Measurements from ENCODE around the gene LIN37. TPM values are rescaled to one million over a fixed set of nuclear protein-coding genes. Genes with fewer than 3 reads are reported as not detected.

Gene LIN37
- total RNA-seq, 6 experiments from 2014 or later = 3.2 to 8.2 (median 4.9) TPM

DNA sequence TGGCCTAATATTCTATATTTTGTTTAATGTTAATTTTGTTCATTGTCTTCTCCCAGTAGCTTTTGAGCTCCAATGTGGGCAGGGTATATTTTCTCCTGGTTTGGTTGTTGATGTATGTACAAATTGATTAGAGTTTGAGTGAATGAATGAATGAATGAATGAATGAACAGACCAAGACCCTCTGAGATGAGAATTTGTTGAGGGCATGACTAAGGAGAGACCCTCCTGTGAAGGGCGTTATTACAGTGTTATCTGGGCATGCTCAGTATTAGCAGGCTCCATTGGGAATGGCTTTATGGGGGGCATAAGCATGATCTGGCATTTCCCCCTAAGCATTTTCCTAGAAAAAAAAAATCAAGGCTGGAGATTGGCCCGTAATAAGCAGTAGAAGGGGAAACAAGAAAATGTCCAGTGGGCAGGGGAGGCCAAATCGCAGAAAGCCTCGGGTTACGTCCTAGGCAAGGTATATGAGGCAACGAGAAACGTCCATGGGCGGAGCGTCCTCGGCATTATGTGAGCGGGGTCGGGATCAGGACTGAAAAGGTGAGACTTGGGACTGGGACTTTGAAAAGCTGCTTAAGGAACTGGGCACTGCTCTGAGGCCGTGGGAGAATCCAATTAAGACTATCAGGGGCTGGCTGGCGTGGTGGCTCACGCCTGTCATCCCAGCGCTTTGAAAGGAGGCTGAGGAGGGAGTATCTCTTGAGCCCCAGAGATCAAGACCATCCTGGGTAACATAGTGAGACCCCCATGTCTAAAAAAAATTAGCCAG lies 26.1 kb downstream of the LIN37 start:
- peak overlapping the region; percentile 73 to 81 (median 78) for H3K4me3 ChIP-seq
- H3K36me3 ChIP-seq = no peaks in the 10 kb centered on the region
- no peaks in the 10 kb centered on the region for H3K4me1 ChIP-seq
- TF ChIP-seq, protein P1, sequence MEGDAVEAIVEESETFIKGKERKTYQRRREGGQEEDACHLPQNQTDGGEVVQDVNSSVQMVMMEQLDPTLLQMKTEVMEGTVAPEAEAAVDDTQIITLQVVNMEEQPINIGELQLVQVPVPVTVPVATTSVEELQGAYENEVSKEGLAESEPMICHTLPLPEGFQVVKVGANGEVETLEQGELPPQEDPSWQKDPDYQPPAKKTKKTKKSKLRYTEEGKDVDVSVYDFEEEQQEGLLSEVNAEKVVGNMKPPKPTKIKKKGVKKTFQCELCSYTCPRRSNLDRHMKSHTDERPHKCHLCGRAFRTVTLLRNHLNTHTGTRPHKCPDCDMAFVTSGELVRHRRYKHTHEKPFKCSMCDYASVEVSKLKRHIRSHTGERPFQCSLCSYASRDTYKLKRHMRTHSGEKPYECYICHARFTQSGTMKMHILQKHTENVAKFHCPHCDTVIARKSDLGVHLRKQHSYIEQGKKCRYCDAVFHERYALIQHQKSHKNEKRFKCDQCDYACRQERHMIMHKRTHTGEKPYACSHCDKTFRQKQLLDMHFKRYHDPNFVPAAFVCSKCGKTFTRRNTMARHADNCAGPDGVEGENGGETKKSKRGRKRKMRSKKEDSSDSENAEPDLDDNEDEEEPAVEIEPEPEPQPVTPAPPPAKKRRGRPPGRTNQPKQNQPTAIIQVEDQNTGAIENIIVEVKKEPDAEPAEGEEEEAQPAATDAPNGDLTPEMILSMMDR (IDR thresholded peaks at IDR 0.05) = no peak
- no peak for TF ChIP-seq POLR2A (IDR thresholded peaks at IDR 0.05)
- DNase-seq (no peak), ATAC-seq (no peak)
- intact Hi-C loops (cut with DNase I) = no loop called here
- 46% methylated on average over 15 of the region's 16 CpGs for WGBS (ENCODE audit: insufficient coverage, low coverage, low lambda C conversion rate, missing lambda C conversion rate)
- H3K9me3 ChIP-seq = no peaks in the 10 kb centered on the region
- H3K27me3 ChIP-seq = no peaks in the 10 kb centered on the region
- H3K27ac ChIP-seq = no peak overlapping the region

DNA sequence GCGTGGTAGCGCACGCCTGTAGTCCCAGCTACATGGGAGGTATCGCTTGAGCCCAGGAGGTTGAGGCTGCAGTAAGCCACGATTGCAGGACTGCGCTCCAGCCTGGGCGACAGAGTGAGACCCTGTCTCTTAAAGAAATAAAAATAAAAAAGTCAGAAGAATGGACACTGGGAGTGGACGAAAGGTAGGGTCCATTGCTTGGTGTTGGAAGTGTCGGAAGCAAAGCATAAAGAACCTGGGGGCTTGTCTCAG lies 26.6 kb downstream of the LIN37 start:
- TF ChIP-seq, protein P1 (IDR thresholded peaks at IDR 0.05) = no peak
- TF ChIP-seq POLR2A (IDR thresholded peaks at IDR 0.05) = no peak
- intact Hi-C loops (cut with DNase I) = no loop called here
- DNase-seq (no peak), ATAC-seq (no peak)
- 21% methylated on average over 8 of the region's 9 CpGs for WGBS (ENCODE audit: insufficient coverage, low coverage, low lambda C conversion rate, missing lambda C conversion rate)
- H3K27me3 ChIP-seq = no peaks in the 10 kb centered on the region
- H3K9me3 ChIP-seq = no peaks in the 10 kb centered on the region
- H3K27ac ChIP-seq = no peak overlapping the region
- no peaks in the 10 kb centered on the region for H3K4me1 ChIP-seq
- peak overlapping the region; percentile 73 to 81 (median 78) for H3K4me3 ChIP-seq
- H3K36me3 ChIP-seq = no peaks in the 10 kb centered on the region

DNA sequence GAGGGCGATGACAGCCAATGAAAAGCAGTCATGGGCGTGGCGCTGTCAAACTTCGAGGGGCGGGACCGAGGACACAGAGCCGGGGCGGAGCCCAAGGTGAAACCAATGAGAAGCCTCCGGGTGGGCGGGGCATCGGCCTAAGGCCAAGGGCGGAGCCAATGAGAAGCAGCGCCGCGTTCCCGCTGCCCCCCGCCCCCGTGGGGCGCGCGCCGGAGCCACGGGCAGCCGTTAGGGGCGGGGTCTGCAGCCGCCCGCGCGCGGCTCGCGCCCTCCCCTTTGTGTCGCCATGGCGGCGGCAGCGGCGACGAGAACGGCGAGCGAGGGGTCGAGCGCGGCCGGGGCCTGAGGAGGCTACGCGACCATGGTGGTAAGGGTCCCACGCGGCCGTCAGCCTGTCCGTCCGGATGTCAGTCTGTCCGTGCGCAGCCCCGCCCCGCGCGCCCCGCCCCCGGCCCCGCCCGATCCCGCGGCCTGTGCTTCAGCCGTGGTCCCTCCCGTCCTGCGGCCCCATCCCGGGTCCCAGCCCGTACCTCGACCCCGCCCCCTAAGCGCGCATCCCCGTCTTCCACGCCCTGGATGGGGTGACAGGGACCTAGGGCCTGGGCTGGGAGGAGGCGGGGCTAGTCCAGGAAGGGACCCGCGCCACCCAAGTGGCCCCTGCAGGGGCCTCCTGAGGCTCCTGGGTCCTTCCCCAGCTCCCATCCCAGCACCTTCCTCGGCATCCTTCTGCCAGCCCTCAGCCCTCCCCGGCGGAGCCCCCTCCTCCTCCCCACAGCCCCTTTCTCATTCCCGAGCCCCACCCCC lies 27.1 kb downstream of the LIN37 start, which contains the start of gene ARHGAP33:
TSS of gene ARHGAP33 (plus strand) at position 267 of the 804 bp plus-strand sequence. CDS start at position 362, 95 bp downstream.
- Histone ChIP-seq H3K27ac (no peak within 1 kb of the TSS), H3K4me1 (no peaks in the 10 kb centered on the region), H3K27me3 (no peaks in the 10 kb centered on the region), H3K9me3 (no peaks in the 10 kb centered on the region), H3K4me3 (peak within 1 kb of the TSS; percentile 73 to 81 (median 78)), H3K36me3 (no peaks in the 10 kb centered on the region)
- 4% methylated on average over 26 of the region's 82 CpGs for WGBS (ENCODE audit: insufficient coverage, low coverage, low lambda C conversion rate, missing lambda C conversion rate)
- TF ChIP-seq, protein P1 (IDR thresholded peaks at IDR 0.05) = no peak
- TF ChIP-seq POLR2A (IDR thresholded peaks at IDR 0.05) = no peak
- intact Hi-C loops (cut with DNase I) = no loop called here
- DNase-seq = peak; percentile 98 to 99 (median 99)
- peak; percentile 99 to 100 (median 99) for ATAC-seq

DNA sequence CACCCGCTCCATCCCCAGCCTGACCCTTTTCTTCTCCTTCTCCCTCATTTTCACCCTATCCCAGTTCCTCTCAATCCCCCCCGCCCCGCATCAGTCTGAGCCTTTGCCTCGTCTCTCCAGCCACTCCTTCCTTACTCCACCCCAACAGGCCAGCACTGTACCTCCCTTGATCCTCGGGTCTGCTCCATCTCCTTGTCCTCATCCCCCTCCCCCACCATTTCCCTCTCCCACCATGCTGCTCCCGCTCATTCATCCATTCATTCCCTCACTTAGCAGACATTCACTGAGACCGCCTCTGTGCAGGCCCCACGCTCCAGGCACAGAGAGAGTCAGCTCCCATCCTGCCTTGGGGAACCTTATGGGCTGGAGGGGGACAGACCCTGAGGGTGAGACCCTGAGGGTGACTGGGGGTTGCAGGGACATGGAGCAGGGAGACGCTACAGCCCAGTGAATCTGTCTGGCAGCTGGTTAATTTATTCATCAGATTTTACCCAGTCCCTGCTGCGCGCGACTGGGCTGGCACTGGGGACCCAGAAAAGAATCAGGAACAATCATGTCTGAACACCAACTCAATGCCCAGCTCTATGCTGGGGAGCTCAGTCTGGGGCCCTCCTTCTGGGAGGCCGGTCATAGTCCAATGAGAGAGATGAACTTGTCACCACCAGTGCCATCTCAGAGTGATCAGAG lies 27.9 kb downstream of the LIN37 start:
- no peaks in the 10 kb centered on the region for H3K36me3 ChIP-seq
- WGBS (ENCODE audit: insufficient coverage, low coverage, low lambda C conversion rate, missing lambda C conversion rate) = 51% methylated on average over 10 of the region's 13 CpGs
- intact Hi-C loops (cut with DNase I) = no loop called here
- TF ChIP-seq POLR2A (IDR thresholded peaks at IDR 0.05) = no peak
- TF ChIP-seq, protein P1 (IDR thresholded peaks at IDR 0.05) = no peak
- H3K27me3 ChIP-seq = no peaks in the 10 kb centered on the region
- no peak overlapping the region for H3K27ac ChIP-seq
- ATAC-seq = no peak
- H3K9me3 ChIP-seq = no peaks in the 10 kb centered on the region
- no peak for DNase-seq
- no peaks in the 10 kb centered on the region for H3K4me1 ChIP-seq
- peak overlapping the region; percentile 73 to 81 (median 78) for H3K4me3 ChIP-seq

Measured in right lobe of liver (tissue), 6 donors.